Liver (tissue), 10 donors: Measurements from ENCODE around the gene AEN. TPM values are rescaled to one million over a fixed set of nuclear protein-coding genes. Genes with fewer than 3 reads are reported as not detected.

Experiments
- DNase-seq: peaks from one replicate; pipeline ENCODE4 v3.0.0-alpha.2; 2017; ENCODE audit warnings: low spot score
- H3K27ac ChIP-seq, 2 donors: one replicate each; pipeline ENCODE4 v1.7.0; 2013; ENCODE audit warnings: inconsistent platforms in 2 of 2, low read length in 2 of 2, control low read depth in 1 of 2, low read depth in 1 of 2, mild to moderate bottlenecking in 1 of 2
- H3K27me3 ChIP-seq, 4 donors: one replicate each; pipeline versions ENCODE4 v1.6.1 to v1.7.0; 2013; ENCODE audit warnings: low read length in 3 of 4, inconsistent platforms in 1 of 4, mild to moderate bottlenecking in 1 of 4, moderate library complexity in 1 of 4; ENCODE audit not compliant: control insufficient read depth in 4 of 4, insufficient read depth in 4 of 4
- H3K36me3 ChIP-seq, 4 donors: one replicate each; pipeline versions ENCODE4 v1.6.1 to v1.7.0; 2013; ENCODE audit warnings: low read length in 3 of 4, mild to moderate bottlenecking in 3 of 4, low read depth in 1 of 4, moderate library complexity in 1 of 4; ENCODE audit not compliant: control insufficient read depth in 4 of 4, insufficient read depth in 3 of 4
- H3K4me1 ChIP-seq, 4 donors: one replicate each; pipeline versions ENCODE4 v1.6.1 to v1.7.0; 2013; ENCODE audit warnings: low read length in 3 of 4, mild to moderate bottlenecking in 3 of 4, moderate library complexity in 1 of 4; ENCODE audit not compliant: control insufficient read depth in 4 of 4, insufficient read depth in 4 of 4
- H3K4me3 ChIP-seq, 3 donors: one replicate each; pipeline versions ENCODE4 v1.6.1 to v1.7.0; 2013; ENCODE audit warnings: low read length in 3 of 3, control low read depth in 1 of 3, low read depth in 1 of 3, mild to moderate bottlenecking in 1 of 3
- H3K9ac ChIP-seq, 2 donors: one replicate each; pipeline ENCODE4 v1.7.0; 2013; ENCODE audit warnings: low read length in 2 of 2, mild to moderate bottlenecking in 2 of 2, moderate library complexity in 2 of 2, control low read depth in 1 of 2, low read depth in 1 of 2
- H3K9me3 ChIP-seq, 4 donors: one replicate each; pipeline versions ENCODE4 v1.6.1 to v1.7.0; 2013; ENCODE audit warnings: low read length in 3 of 4; ENCODE audit not compliant: control insufficient read depth in 4 of 4
- HNF4A ChIP-seq, 2 donors: conservative IDR thresholded peaks; 2 replicates each; pipeline ENCODE4 v1.6.1; 2016; ENCODE audit warnings: antibody characterized with exemption in 2 of 2, mild to moderate bottlenecking in 2 of 2
- HNF4G ChIP-seq: IDR thresholded peaks from 2 replicates; pipeline ENCODE4 v1.6.1; 2016; ENCODE audit warnings: antibody characterized with exemption
- NR2F2 ChIP-seq: IDR thresholded peaks from 2 replicates; pipeline ENCODE4 v1.6.1; 2016; ENCODE audit warnings: antibody characterized with exemption
- SP1 ChIP-seq: IDR thresholded peaks from 2 replicates; pipeline ENCODE4 v1.6.1; 2018; ENCODE audit warnings: antibody characterized with exemption, mild to moderate bottlenecking
- TAF1 ChIP-seq: conservative IDR thresholded peaks from 2 replicates; pipeline ENCODE4 v1.6.1; 2016; ENCODE audit warnings: antibody characterized with exemption, mild to moderate bottlenecking
- WGBS: extraction: QIAGEN DNeasy Blood & Tissue Kit; methylation state at CpG from one replicate; pipeline ENCODE4 v1.1.7; 2013; 5-methylcytosine and 5-hydroxymethylcytosine counted together
- polyA plus RNA-seq, 2 donors: library from polyadenylated mRNA; stranded (reverse) in 1 of 2; unstranded in 1 of 2; fragments of 200-250 nt in 1 of 2; fragments of >200 nt in 1 of 2; fragmentation: Nextera tagmentation in 1 of 2; extraction: Ambion mirVana in 1 of 2; gene quantifications; one replicate each; pipeline versions ENCODE4 v1.2.1 to v1.2.3, GENCODE V29; 2013 to 2015
- small RNA-seq: library from RNA; depleted of rRNA; stranded (forward); fragments of <200 nt; gene quantifications from one replicate; pipeline ENCODE3, GENCODE V24; 2014
- total RNA-seq, 2 donors: library from RNA; depleted of rRNA; stranded (reverse); fragments of >200 nt; gene quantifications; one replicate each; pipeline ENCODE4 v1.2.3, GENCODE V29; 2014
- donor health status: healthy.
- donor health status: healthy.
- donor health status: healthy.
- donor health status: healthy.
- donor health status: healthy.

Gene AEN
- total and polyA plus RNA-seq, 4 donors = 2.8 to 19.2 (median 10.5) TPM

DNA sequence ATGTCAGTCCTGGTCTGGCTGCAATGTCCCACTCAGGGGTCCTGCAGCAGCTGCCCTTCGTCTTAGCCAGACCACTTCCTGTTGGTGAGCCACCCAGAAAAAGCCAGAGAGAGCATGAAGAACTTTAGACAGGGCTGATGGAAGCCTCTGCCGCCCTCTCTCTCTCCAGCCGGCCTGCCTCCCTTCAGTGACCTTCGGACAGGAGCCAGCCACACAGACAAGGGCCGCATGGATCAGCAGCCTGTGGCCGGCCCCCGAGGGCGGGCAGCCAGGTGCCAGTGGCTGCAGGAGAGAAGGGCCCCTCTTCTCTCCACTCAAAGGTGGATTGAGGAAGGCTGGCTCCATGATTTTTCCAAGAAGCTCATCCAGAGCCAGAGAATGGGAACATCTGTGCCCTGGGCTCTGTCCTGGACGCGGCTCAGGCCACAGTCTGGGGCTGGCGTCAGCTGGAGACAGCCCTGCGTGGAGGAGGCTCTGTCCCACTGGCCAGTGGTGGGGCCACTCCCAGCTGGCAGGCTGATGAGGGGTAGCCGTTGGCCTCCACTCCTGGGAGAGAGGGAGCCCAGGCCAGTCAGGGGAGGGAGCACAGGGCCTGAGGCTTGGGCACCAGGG lies 60.6 kb downstream of the AEN start:
- Histone ChIP-seq H3K36me3 (no peaks in the 10 kb centered on the region), H3K27me3 (peaks cover 0 to under 1% (median 0%) of the 10 kb centered on the region in 4 donors), H3K4me1 (no peaks in the 10 kb centered on the region), H3K27ac (no peak overlapping the region), H3K9ac (no peak overlapping the region), H3K9me3 (no peaks in the 10 kb centered on the region), H3K4me3 (no peak overlapping the region)
- WGBS = 45% methylated on average over 13 of the region's 13 CpGs
- peak; percentile 61 for TF ChIP-seq SP1
- TF ChIP-seq TAF1 = no peak
- no peak for TF ChIP-seq NR2F2
- peak; percentile 51 for TF ChIP-seq HNF4G
- peak; percentile 82 to 83 for TF ChIP-seq HNF4A (conservative IDR thresholded peaks at IDR 0.05)
- DNase-seq = no peak

Small RNA genes within 50 kb of the gene (small RNA-seq; reads per million reads assigned to genes)
- gene MIR1179 (not detected), gene MIR7-2 (not detected)

Other genes starting within 250 kb of the AEN start
- gene MRPL46, start 154.0 kb upstream of the AEN start, total RNA-seq = 10 to 100 TPM; 16.1 to 20.8 TPM
- 10 to 100 TPM; 57.5 to 63.5 TPM for gene MRPL46, start 154.0 kb upstream of the AEN start, polyA plus RNA-seq
- 10 to 100 TPM; 20.5 to 21.2 TPM for gene MRPS11, start 153.6 kb upstream of the AEN start, total RNA-seq
- gene MRPS11, start 153.6 kb upstream of the AEN start, polyA plus RNA-seq = 10 to 100 TPM; 43.5 to 54.4 TPM
- gene DET1, start 74.7 kb upstream of the AEN start, total RNA-seq = 1 to 10 TPM; 3.2 to 5.4 TPM
- 1 to 10 TPM; 1.3 to 1.7 TPM for gene DET1, start 74.7 kb upstream of the AEN start, polyA plus RNA-seq
- gene ISG20, start 17.7 kb downstream of the AEN start, total RNA-seq = 10 to 100 TPM in 1 of 2 donors, 1 to 10 TPM in 1; 6.8 to 36.5 TPM
- 10 to 100 TPM; 14.1 to 14.5 TPM for gene ISG20, start 17.7 kb downstream of the AEN start, polyA plus RNA-seq
- under 1 TPM; under 0.01 to 0.05 TPM for gene ACAN, start 182.1 kb downstream of the AEN start, total RNA-seq
- gene ACAN, start 182.1 kb downstream of the AEN start, polyA plus RNA-seq = under 1 TPM in 1 of 2 donors, not detected in 1; under 0.01 TPM